HepG2 (cell line): Measurements from ENCODE around the gene COL9A3. TPM values are rescaled to one million over a fixed set of nuclear protein-coding genes. Genes with fewer than 3 reads are reported as not detected.

Experiments used
- CBX2 ChIP-seq, 2 experiments: fragments of 200-600 bp in 1 of 2; sonication (generic); formaldehyde crosslinking in 1 of 2; IDR thresholded peaks; 2 replicates each; pipeline versions ENCODE4 v1.7.0 to v1.8.1; 2018 to 2022; ENCODE audit warnings: low read depth in 2 of 2, low read length in 1 of 2, mild to moderate bottlenecking in 1 of 2, missing genetic modification reagents in 1 of 2
- CREB3 ChIP-seq: sonication (generic); formaldehyde crosslinking; IDR thresholded peaks from 2 replicates; pipeline ENCODE4 v1.5.0; 2020; ENCODE audit warnings: missing genetic modification reagents
- MEIS2 ChIP-seq: sonication (generic); formaldehyde crosslinking; IDR thresholded peaks from 2 replicates; pipeline ENCODE4 v1.9.0; 2021; ENCODE audit warnings: mild to moderate bottlenecking, missing genetic modification reagents
- MXD3 ChIP-seq: IDR thresholded peaks from 2 replicates; pipeline ENCODE4 v1.6.1; 2016; ENCODE audit warnings: mild to moderate bottlenecking, missing biosample characterization, missing genetic modification reagents
- NCOR1 ChIP-seq: fragments of 200-600 bp; sonication (generic); IDR thresholded peaks from 2 replicates; pipeline ENCODE4 v1.7.0; 2017; ENCODE audit warnings: antibody characterized with exemption, low read length, borderline replicate concordance
- NFYB ChIP-seq: sonication (generic); formaldehyde crosslinking; IDR thresholded peaks from 2 replicates; pipeline ENCODE4 v1.4.0; 2020; ENCODE audit warnings: missing genetic modification reagents
- NR2F1 ChIP-seq, 2 experiments: fragments of 450-650 bp in 1 of 2; formaldehyde crosslinking in 1 of 2; IDR thresholded peaks; 2 replicates each; pipeline versions ENCODE4 v1.5.0 to v1.6.1; 2016 to 2020; ENCODE audit warnings: mild to moderate bottlenecking in 1 of 2, missing compliant biosample characterization in 1 of 2, missing genetic modification reagents in 1 of 2, moderate library complexity in 1 of 2
- REST ChIP-seq, 2 experiments: IDR thresholded peaks; 2 replicates each; pipeline ENCODE4 v1.6.1; 2011 to 2012; ENCODE audit warnings: low read length in 2 of 2, borderline replicate concordance in 1 of 2, low read depth in 1 of 2, mild to moderate bottlenecking in 1 of 2, moderate library complexity in 1 of 2
- SMAD1 ChIP-seq: sonication (generic); formaldehyde crosslinking; IDR thresholded peaks from 2 replicates; pipeline ENCODE4 v1.4.0; 2020; ENCODE audit warnings: missing genetic modification reagents, low read depth, mild to moderate bottlenecking, borderline replicate concordance
- SRSF9 ChIP-seq: fragments of 200-400 bp; formaldehyde crosslinking; IDR thresholded peaks from 2 replicates; pipeline ENCODE4 v1.6.1; 2018; ENCODE audit warnings: borderline replicate concordance, mild to moderate bottlenecking, low read depth, low read length; ENCODE audit not compliant: insufficient read depth, poor library complexity, severe bottlenecking
- ZFP62 ChIP-seq: sonication (generic); formaldehyde crosslinking; IDR thresholded peaks from 2 replicates; pipeline ENCODE4 v1.4.0; 2020; ENCODE audit warnings: missing genetic modification reagents
- ZNF280B ChIP-seq: sonication (generic); formaldehyde crosslinking; IDR thresholded peaks from 2 replicates; pipeline ENCODE4 v1.5.0; 2020; ENCODE audit warnings: missing genetic modification reagents, mild to moderate bottlenecking, borderline replicate concordance
- ZNF468 ChIP-seq: sonication (generic); formaldehyde crosslinking; IDR thresholded peaks from 2 replicates; pipeline ENCODE4 v1.8.0; 2022; ENCODE audit warnings: mild to moderate bottlenecking, moderate library complexity, missing genetic modification reagents
- ZNF710 ChIP-seq: sonication (generic); formaldehyde crosslinking; IDR thresholded peaks from 2 replicates; pipeline ENCODE4 v1.5.0; 2020; ENCODE audit warnings: mild to moderate bottlenecking, missing genetic modification reagents, borderline replicate concordance
- ZNF850 ChIP-seq: sonication (generic); formaldehyde crosslinking; conservative IDR thresholded peaks from 2 replicates; pipeline ENCODE4 v1.9.0; 2021; ENCODE audit warnings: mild to moderate bottlenecking, missing genetic modification reagents
- polyA plus RNA-seq, 8 experiments: library from polyadenylated mRNA; depleted of rRNA in 3 of 8; stranded (reverse) in 7 of 8; unstranded in 1 of 8; fragments of >200 nt; fragmentation: Illumina TruSeq in 4 of 8; extraction: Trizol in 4 of 8; gene quantifications; 2 replicates each; pipeline versions ENCODE4 v1.2.1 to v1.2.3, GENCODE V29; 2011 to 2016; ENCODE audit warnings: low read depth in 4 of 8, missing spikeins in 1 of 8, mixed read lengths in 1 of 8; ENCODE audit not compliant: insufficient read depth in 1 of 8
- total RNA-seq, 5 experiments: library from RNA; depleted of rRNA; stranded (reverse); fragments of >200 nt; fragmentation: Illumina TruSeq; extraction: Trizol; gene quantifications; 2 replicates each; pipeline ENCODE4 v1.2.3, GENCODE V29; 2016; ENCODE audit warnings: low read depth in 1 of 5

Gene COL9A3
- total and polyA plus RNA-seq, 2 of the 13 experiments (the other 11 are each of a cell fraction or from before 2014, with no cell fraction given): 155 to 204 TPM

- peak; percentile 83 for TF ChIP-seq MXD3 (CRISPR knock-in tag)
- no peak; the same call in 1 of the 2 replicates for TF ChIP-seq NFYB (CRISPR knock-in tag)
- TF ChIP-seq NR2F1 (CRISPR knock-in tag; IDR thresholded peaks at IDR 0.05): 0 out of 4 replicates have a peak, but pooled peaks of 1 of the 2 experiments have one; percentile 13
- no peak for TF ChIP-seq ZNF850 (CRISPR knock-in tag)
- peak; percentile 69; the same call in 1 of the 2 replicates for TF ChIP-seq ZNF710
- peak; percentile 60; the same call in 1 of the 2 replicates for TF ChIP-seq SMAD1 (CRISPR knock-in tag)
- TF ChIP-seq ZNF280B (CRISPR knock-in tag): 0 out of 2 replicates have a peak, but pooled peaks have one; percentile 58
- no peak for TF ChIP-seq CBX2 (IDR thresholded peaks at IDR 0.05; ENCODE audit: low read depth, low read length)
- no peak; the same call in 1 of the 2 replicates for TF ChIP-seq CBX2 (CRISPR knock-in tag; IDR thresholded peaks at IDR 0.05; ENCODE audit: low read depth)
- TF ChIP-seq SRSF9: no peak
- no peak for TF ChIP-seq ZFP62 (CRISPR knock-in tag)
- TF ChIP-seq MEIS2: peak; percentile 83
- TF ChIP-seq NCOR1: no peak
- no peak for TF ChIP-seq REST (IDR thresholded peaks at IDR 0.05; ENCODE audit: borderline replicate concordance in 1 of 2, low read depth in 1 of 2, low read length in 2 of 2)
- TF ChIP-seq CREB3 (CRISPR knock-in tag): no peak
- no peak for TF ChIP-seq ZNF468
Measured at GRCh38 chr20:62791301-62792181, 25.3 kb upstream of the COL9A3 start (continued).
